ENCODE measurements around the gene IRF9.
A peak's percentile ranks its signal among the peaks of the same experiment; 100 is the strongest.

IRF9 gene

DNA sequence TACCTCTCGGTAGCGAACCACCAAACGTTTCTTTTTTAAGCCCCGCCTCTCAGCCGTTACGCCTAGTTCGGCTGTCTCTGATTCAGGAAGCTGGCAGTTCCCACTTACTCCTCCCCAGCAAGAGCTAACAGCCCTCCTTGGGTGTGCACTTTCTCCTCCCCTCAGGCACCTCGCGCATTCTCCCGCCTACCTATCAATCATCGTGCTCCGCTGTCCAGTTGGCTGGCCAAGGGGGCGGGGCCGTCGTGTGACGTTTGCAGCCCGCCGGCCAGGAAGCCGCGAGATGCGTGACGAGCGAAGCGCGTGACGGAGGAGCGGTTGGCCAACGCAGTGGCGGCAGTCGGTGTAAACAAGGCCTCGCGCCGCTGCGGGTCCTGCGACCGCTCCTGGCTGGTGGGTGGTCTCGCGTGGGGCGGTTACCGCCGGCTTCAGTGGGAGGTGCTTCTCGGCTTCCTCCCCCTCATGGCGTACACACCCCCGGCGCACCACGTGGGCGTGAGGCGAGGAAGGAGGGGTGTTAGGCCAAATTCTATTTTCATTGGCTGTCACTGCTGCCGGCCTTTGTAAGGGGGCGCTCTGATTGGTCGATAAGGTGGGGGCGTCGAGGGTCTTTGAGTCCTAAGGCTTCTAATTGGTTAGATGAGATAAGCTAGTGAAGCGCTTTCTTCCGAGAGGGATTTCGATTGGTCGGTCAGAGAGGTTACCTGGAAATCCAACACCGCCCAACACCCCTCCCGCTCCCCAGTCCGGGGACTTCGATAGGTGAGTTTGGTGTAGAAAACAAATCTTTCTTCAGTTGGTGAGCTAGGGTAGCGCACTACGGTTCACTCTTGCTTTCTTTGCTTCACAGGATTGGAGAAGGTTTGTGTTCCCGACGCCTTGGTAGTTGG is 46.3 kb upstream of the IRF9 start, which contains the start of the genes DCAF11 and NRL:
Gene DCAF11 (plus strand): TSS at position 246 of the 890 bp plus-strand sequence. CDS start 818 bp downstream, outside the sequence.
Gene NRL (minus strand): TSS at position 418 of the 890 bp plus-strand sequence. CDS start 32,101 bp downstream, outside the sequence.
- Histone ChIP-seq H3K27ac (replicated peaks) (peak within 1 kb of the TSS; percentile 97), H3K27me3 (ENCODE audit: insufficient read depth, poor library complexity, severe bottlenecking) (no peaks in the 10 kb centered on the region), H3K4me3 (replicated peaks; ENCODE audit: insufficient read depth, low read length) (peak within 1 kb of the TSS; percentile 88)
- peak; percentile 99 to 100 for DNase-seq (ENCODE audit: low read depth in 1 of 2, low spot score in 1 of 2)
- peak; percentile 19; the same call in 1 of the 2 replicates for TF ChIP-seq GABPA (IDR thresholded peaks at IDR 0.05; ENCODE audit: low read depth)
- TF ChIP-seq, protein P1, sequence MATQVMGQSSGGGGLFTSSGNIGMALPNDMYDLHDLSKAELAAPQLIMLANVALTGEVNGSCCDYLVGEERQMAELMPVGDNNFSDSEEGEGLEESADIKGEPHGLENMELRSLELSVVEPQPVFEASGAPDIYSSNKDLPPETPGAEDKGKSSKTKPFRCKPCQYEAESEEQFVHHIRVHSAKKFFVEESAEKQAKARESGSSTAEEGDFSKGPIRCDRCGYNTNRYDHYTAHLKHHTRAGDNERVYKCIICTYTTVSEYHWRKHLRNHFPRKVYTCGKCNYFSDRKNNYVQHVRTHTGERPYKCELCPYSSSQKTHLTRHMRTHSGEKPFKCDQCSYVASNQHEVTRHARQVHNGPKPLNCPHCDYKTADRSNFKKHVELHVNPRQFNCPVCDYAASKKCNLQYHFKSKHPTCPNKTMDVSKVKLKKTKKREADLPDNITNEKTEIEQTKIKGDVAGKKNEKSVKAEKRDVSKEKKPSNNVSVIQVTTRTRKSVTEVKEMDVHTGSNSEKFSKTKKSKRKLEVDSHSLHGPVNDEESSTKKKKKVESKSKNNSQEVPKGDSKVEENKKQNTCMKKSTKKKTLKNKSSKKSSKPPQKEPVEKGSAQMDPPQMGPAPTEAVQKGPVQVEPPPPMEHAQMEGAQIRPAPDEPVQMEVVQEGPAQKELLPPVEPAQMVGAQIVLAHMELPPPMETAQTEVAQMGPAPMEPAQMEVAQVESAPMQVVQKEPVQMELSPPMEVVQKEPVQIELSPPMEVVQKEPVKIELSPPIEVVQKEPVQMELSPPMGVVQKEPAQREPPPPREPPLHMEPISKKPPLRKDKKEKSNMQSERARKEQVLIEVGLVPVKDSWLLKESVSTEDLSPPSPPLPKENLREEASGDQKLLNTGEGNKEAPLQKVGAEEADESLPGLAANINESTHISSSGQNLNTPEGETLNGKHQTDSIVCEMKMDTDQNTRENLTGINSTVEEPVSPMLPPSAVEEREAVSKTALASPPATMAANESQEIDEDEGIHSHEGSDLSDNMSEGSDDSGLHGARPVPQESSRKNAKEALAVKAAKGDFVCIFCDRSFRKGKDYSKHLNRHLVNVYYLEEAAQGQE (IDR thresholded peaks at IDR 0.05; ENCODE audit: insufficient replicate concordance, low read depth), result no peak
- TF ChIP-seq SPI1 (IDR thresholded peaks at IDR 0.05; ENCODE audit: borderline replicate concordance, low read depth), result peak; percentile 26; the same call in 1 of the 2 replicates
- TF ChIP-seq POLR2AphosphoS5 (IDR thresholded peaks at IDR 0.05; ENCODE audit: low read depth), result peak; percentile 72; the same call in 1 of the 2 replicates
- TF ChIP-seq, protein P2, sequence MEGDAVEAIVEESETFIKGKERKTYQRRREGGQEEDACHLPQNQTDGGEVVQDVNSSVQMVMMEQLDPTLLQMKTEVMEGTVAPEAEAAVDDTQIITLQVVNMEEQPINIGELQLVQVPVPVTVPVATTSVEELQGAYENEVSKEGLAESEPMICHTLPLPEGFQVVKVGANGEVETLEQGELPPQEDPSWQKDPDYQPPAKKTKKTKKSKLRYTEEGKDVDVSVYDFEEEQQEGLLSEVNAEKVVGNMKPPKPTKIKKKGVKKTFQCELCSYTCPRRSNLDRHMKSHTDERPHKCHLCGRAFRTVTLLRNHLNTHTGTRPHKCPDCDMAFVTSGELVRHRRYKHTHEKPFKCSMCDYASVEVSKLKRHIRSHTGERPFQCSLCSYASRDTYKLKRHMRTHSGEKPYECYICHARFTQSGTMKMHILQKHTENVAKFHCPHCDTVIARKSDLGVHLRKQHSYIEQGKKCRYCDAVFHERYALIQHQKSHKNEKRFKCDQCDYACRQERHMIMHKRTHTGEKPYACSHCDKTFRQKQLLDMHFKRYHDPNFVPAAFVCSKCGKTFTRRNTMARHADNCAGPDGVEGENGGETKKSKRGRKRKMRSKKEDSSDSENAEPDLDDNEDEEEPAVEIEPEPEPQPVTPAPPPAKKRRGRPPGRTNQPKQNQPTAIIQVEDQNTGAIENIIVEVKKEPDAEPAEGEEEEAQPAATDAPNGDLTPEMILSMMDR (IDR thresholded peaks at IDR 0.05; ENCODE audit: insufficient read depth, low read length), result no peak

DNA sequence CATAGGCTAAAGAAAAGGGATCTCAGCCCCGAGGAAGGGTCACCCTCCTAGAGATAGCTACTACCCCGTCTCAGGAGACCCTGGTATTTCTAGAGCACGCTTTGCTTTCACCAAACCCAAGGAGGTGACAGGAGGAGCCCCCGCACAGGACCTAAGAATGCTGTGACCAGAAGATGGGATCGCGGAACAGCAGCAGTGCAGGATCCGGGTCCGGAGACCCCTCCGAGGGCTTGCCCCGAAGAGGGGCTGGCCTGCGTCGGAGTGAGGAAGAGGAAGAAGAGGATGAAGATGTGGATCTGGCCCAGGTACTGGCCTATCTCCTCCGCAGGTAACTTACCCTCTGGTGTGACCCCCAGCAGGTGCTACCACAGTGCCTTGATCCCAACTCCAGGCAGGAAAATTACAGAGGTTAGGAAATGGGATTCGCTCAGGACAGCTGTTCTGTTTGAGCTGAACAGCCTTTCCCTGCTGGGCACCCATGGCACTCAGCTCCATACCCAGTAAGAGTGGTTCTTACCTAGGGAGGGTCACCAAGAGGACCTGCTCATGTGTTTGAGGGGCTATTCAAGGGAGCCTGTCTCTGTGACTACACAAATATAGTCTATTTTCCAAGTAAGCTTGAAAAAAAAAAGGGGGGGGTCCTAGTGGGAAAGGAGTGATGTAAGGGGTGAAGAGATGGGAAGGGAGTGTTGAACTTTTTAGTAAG is 45.5 kb upstream of the IRF9 start:
- TF ChIP-seq, protein P1 (IDR thresholded peaks at IDR 0.05; ENCODE audit: insufficient replicate concordance, low read depth), result no peak
- TF ChIP-seq POLR2AphosphoS5 (IDR thresholded peaks at IDR 0.05; ENCODE audit: low read depth) (no peak), GABPA (IDR thresholded peaks at IDR 0.05; ENCODE audit: low read depth) (no peak)
- peak overlapping the region; percentile 88 for H3K4me3 ChIP-seq (replicated peaks; ENCODE audit: insufficient read depth, low read length)
- DNase-seq (ENCODE audit: low read depth in 1 of 2, low spot score in 1 of 2), result no peak
- peak overlapping the region; percentile 97 for H3K27ac ChIP-seq (replicated peaks)
- no peaks in the 10 kb centered on the region for H3K27me3 ChIP-seq (ENCODE audit: insufficient read depth, poor library complexity, severe bottlenecking)

DNA sequence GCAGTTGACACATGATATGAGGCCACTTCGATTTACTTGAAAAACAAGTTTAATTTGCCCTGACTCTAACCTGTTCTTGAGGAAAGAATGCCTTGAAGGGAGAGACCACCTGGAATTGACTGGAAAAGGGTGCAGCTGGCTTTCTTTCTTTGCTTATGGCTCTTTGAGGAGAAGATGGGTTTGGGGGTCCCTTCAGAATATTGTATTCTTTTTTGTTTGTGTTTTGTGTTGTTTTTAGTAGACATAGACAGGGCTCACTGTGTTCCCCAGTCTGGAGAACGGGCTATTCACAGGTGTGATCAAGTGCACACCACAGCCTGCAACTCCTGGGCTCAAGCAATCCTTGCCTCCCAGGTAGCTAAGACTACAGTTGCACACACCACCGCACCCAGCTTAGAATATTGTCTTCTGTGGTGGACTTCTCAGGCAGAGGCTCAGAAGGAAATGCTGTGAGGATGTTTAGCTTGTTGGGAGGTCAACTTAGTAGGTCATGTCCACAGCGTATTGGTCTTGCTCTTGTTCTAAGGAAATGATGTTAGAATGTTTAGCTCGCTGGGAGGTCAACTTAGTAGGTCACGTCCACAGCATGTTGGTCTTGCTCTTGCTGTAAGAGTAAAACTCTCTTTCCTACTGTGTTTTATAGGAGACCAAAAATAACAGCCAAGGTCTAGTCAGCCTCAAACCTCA is 44.8 kb upstream of the IRF9 start:
- Histone ChIP-seq H3K27ac (replicated peaks) (no peak overlapping the region), H3K4me3 (replicated peaks; ENCODE audit: insufficient read depth, low read length) (peak overlapping the region; percentile 88), H3K27me3 (ENCODE audit: insufficient read depth, poor library complexity, severe bottlenecking) (no peaks in the 10 kb centered on the region)
- TF ChIP-seq SPI1 (IDR thresholded peaks at IDR 0.05; ENCODE audit: borderline replicate concordance, low read depth) (no peak), GABPA (IDR thresholded peaks at IDR 0.05; ENCODE audit: low read depth) (no peak), POLR2AphosphoS5 (IDR thresholded peaks at IDR 0.05; ENCODE audit: low read depth) (no peak)
- TF ChIP-seq, protein P2 (IDR thresholded peaks at IDR 0.05; ENCODE audit: insufficient read depth, low read length), result no peak
- TF ChIP-seq, protein P1 (IDR thresholded peaks at IDR 0.05; ENCODE audit: insufficient replicate concordance, low read depth), result no peak
- no peak for DNase-seq (ENCODE audit: low read depth in 1 of 2, low spot score in 1 of 2)

Data from HL-60 (cell line).